ENCODE data around the gene EPAS1. TPM values are rescaled to one million over a fixed set of nuclear protein-coding genes. Genes with fewer than 3 reads are reported as not detected.
A peak's percentile ranks its signal among the peaks of the same experiment; 100 is the strongest.

The EPAS1 gene
- total and polyA plus RNA-seq, 9 of the 15 experiments (the other 6 are each of a cell fraction or from before 2014, with no cell fraction given): 0.25 to 11.2 (median 4.1) TPM

GRCh38 chr2:46430413-46430812 is 133.2 kb downstream of the EPAS1 start:
- peaks cover 4% of the 10 kb centered on the region for H3K9me1 ChIP-seq (ENCODE audit: control insufficient read depth, insufficient read depth, low read length)
- in situ Hi-C loops (cut with MboI) (no loop called here), intact Hi-C loops (cut with micrococcal nuclease) (loop anchor here (10.0 kb wide), 1 partner anchor 116 kb away; no protein-coding TSS in a partner anchor)
- peaks cover 65% of the 10 kb centered on the region for H3K79me2 ChIP-seq (ENCODE audit: control insufficient read depth, insufficient read depth, low read length)
- ChIA-PET CTCF (ENCODE audit: low intra/inter-chr PET ratio) (no interaction called here), POLR2A (interaction anchor here (0.6 to 3.8 kb wide), 4 partner anchors 9 to 485 kb away, joined by 3 to 22 read pairs (median 3); partner anchors contain the start of gene MCFD2)
- no peaks in the 10 kb centered on the region for H3K9me3 ChIP-seq (replicated peaks; ENCODE audit: control insufficient read depth, insufficient read depth, low read depth, low read length)
- TF ChIP-seq NKRF (IDR thresholded peaks at IDR 0.05; ENCODE audit: borderline replicate concordance): no peak
- TF ChIP-seq FOXA3 (CRISPR knock-in tag; conservative IDR thresholded peaks at IDR 0.05 in 1 of 2, IDR thresholded peaks at IDR 0.05 in 1 of 2): peak in 1 of 2 experiments; percentile 66; a peak in 2 of 4 replicates
- no peak for TF ChIP-seq ZNF584 (CRISPR knock-in tag; IDR thresholded peaks at IDR 0.05; ENCODE audit: low read depth)
- no peak for TF ChIP-seq BMI1 (IDR thresholded peaks at IDR 0.05; ENCODE audit: low read length)
- no peak for TF ChIP-seq ZNF347 (CRISPR knock-in tag; IDR thresholded peaks at IDR 0.05; ENCODE audit: low read depth)
- peaks cover 8% of the 10 kb centered on the region; the same call in 1 of the 3 replicates for H3K36me3 ChIP-seq (ENCODE audit: control insufficient read depth, insufficient read depth, low read length)
- H2AFZ ChIP-seq (ENCODE audit: low read depth, low read length): no peak overlapping the region
- H3K4me1 ChIP-seq (replicated peaks in 1 of 2; ENCODE audit: control insufficient read depth in 2 of 2, insufficient read depth in 2 of 2, low read length in 2 of 2): peaks cover 12 to 15% of the 10 kb centered on the region in 2 experiments; a peak in 4 of 5 replicates
- H3K4me2 ChIP-seq (ENCODE audit: insufficient read depth, low read length): peak overlapping the region; percentile 92
- FAIRE-seq (no peak), DNase-seq (ENCODE audit: extremely low read depth in 1 of 4, low spot score in 3 of 4) (no peak), ATAC-seq (no peak)
- no peaks in the 10 kb centered on the region for H3K27me3 ChIP-seq (ENCODE audit: control insufficient read depth in 2 of 2, insufficient read depth in 2 of 2, low read length in 2 of 2)
- peak overlapping the region in 1 of 2 experiments; percentile 96; a peak in 2 of 4 replicates for H3K9ac ChIP-seq (ENCODE audit: insufficient read depth in 1 of 2, low read depth in 2 of 2, low read length in 2 of 2)
- H3K27ac ChIP-seq (ENCODE audit: extremely low read depth, low read depth, low read length): no peak overlapping the region
- no TSS peak for BruUV-seq (replicated peaks)
- 12% methylated on average over 1 of the region's 1 CpG for WGBS (ENCODE audit: insufficient coverage, low coverage, missing lambda C conversion rate)
- peak overlapping the region; percentile 55 for H3K4me3 ChIP-seq
- no peaks in the 10 kb centered on the region for H4K20me1 ChIP-seq (replicated peaks; ENCODE audit: control insufficient read depth, insufficient read depth, low read length)
